GM12875 (cell line): ENCODE results near the gene ZDHHC11.
"Not testable (repeated sequence)": the region's sequence is repeated elsewhere in the genome, so short reads cannot be mapped to it uniquely, and the experiment has no call there.

Experiments
- H3K4me3 ChIP-seq: one replicate; pipeline ENCODE4 v1.5.1; 2011; ENCODE audit warnings: low read depth, low read length, control low read depth
- CTCF ChIP-seq: IDR thresholded peaks from 2 replicates; pipeline ENCODE4 v1.5.1; 2011; ENCODE audit warnings: low read depth, mild to moderate bottlenecking, control low read depth, inconsistent platforms, low read length, moderate library complexity, borderline replicate concordance; ENCODE audit not compliant: insufficient read depth

Gene ZDHHC11

GRCh38 chr5:856531-857425 is 6.0 kb upstream of the ZDHHC11 start:
- no peak for TF ChIP-seq CTCF
- H3K4me3 ChIP-seq = no peak overlapping the region

- no peak for TF ChIP-seq CTCF
- no peak overlapping the region for H3K4me3 ChIP-seq
Measured at GRCh38 chr5:855771-856530, 5.2 kb upstream of the ZDHHC11 start.

- H3K4me3 ChIP-seq = no peak overlapping the region
- TF ChIP-seq CTCF = no peak
Measured at GRCh38 chr5:854966-855743, 4.4 kb upstream of the ZDHHC11 start.

- H3K4me3 ChIP-seq = no peak overlapping the region
- no peak for TF ChIP-seq CTCF
Measured at GRCh38 chr5:854217-854616, 3.4 kb upstream of the ZDHHC11 start.

GRCh38 chr5:853416-854090 is 2.8 kb upstream of the ZDHHC11 start:
- H3K4me3 ChIP-seq = not testable (repeated sequence)

GRCh38 chr5:852431-853401 is 1.9 kb upstream of the ZDHHC11 start:
- no peak for TF ChIP-seq CTCF
- H3K4me3 ChIP-seq = no peak overlapping the region
